ENCODE results near the gene DLX1.
"Not testable (repeated sequence)": the region's sequence is repeated elsewhere in the genome, so short reads cannot be mapped to it uniquely, and the experiment has no call there.

Gene DLX1

GRCh38 chr2:172109256-172109987, 24.1 kb downstream of the DLX1 start:
- DNase-seq (ENCODE audit: low read depth in 2 of 3, low spot score in 1 of 3), result no peak

- no peak for DNase-seq (ENCODE audit: low read depth in 2 of 3, low spot score in 1 of 3)
These were observed 24.9 kb downstream of the DLX1 start for GRCh38 chr2:172109988-172110811.

GRCh38 chr2:172113617-172114016, 28.3 kb downstream of the DLX1 start:
- no peak for DNase-seq (ENCODE audit: low read depth in 2 of 3, low spot score in 1 of 3)

GRCh38 chr2:172114176-172114575, 28.9 kb downstream of the DLX1 start:
- not testable (repeated sequence) for DNase-seq (ENCODE audit: low read depth in 2 of 3, low spot score in 1 of 3)

GRCh38 chr2:172114579-172114978, 29.3 kb downstream of the DLX1 start:
- no peak for DNase-seq (ENCODE audit: low read depth in 2 of 3, low spot score in 1 of 3)

GRCh38 chr2:172116107-172116506, 30.8 kb downstream of the DLX1 start:
- DNase-seq (ENCODE audit: low read depth in 2 of 3, low spot score in 1 of 3), result no peak

- DNase-seq (ENCODE audit: low read depth in 2 of 3, low spot score in 1 of 3), result no peak
These were observed 33.8 kb downstream of the DLX1 start for GRCh38 chr2:172119089-172119488.

- DNase-seq (ENCODE audit: low read depth in 2 of 3, low spot score in 1 of 3), result no peak
These were observed 34.8 kb downstream of the DLX1 start for GRCh38 chr2:172120118-172120517.

- DNase-seq (ENCODE audit: low read depth in 2 of 3, low spot score in 1 of 3), result no peak
These were observed 43.2 kb downstream of the DLX1 start for GRCh38 chr2:172128484-172128883.

- DNase-seq (ENCODE audit: low read depth in 2 of 3, low spot score in 1 of 3), result no peak
These were observed 44.1 kb downstream of the DLX1 start for GRCh38 chr2:172129404-172129803.

GRCh38 chr2:172131713-172132555, 46.6 kb downstream of the DLX1 start:
- DNase-seq (ENCODE audit: low read depth in 2 of 3, low spot score in 1 of 3), result no peak

- DNase-seq (ENCODE audit: low read depth in 2 of 3, low spot score in 1 of 3), result no peak
These were observed 49.0 kb downstream of the DLX1 start for GRCh38 chr2:172134270-172134669.

GRCh38 chr2:172135446-172135845, 50.1 kb downstream of the DLX1 start:
- DNase-seq (ENCODE audit: low read depth in 2 of 3, low spot score in 1 of 3), result no peak

- DNase-seq (ENCODE audit: low read depth in 2 of 3, low spot score in 1 of 3), result no peak
These were observed 51.8 kb downstream of the DLX1 start for GRCh38 chr2:172137109-172137508.

GRCh38 chr2:172137943-172138342, 52.6 kb downstream of the DLX1 start:
- no peak for DNase-seq (ENCODE audit: low read depth in 2 of 3, low spot score in 1 of 3)

- not testable (repeated sequence) for DNase-seq (ENCODE audit: low read depth in 2 of 3, low spot score in 1 of 3)
These were observed 53.4 kb downstream of the DLX1 start for GRCh38 chr2:172138727-172139126.
